NCI-H128 (cell line): ENCODE results near the gene DZIP1.
"Not testable (repeated sequence)": the region's sequence is repeated elsewhere in the genome, so short reads cannot be mapped to it uniquely, and the experiment has no call there.

Experiments used
- DNase-seq: peaks from one replicate; lab custom pipeline; 2025; ENCODE audit not compliant: unreplicated experiment; lab: John Stamatoyannopoulos, UW

Gene DZIP1

GRCh38 chr13:95604556-95604915, 40.0 kb downstream of the DZIP1 start:
- DNase-seq = no peak

- DNase-seq = no peak
Measured at GRCh38 chr13:95603887-95604555, 40.5 kb downstream of the DZIP1 start.

GRCh38 chr13:95601906-95602305, 42.6 kb downstream of the DZIP1 start:
- no peak for DNase-seq

- DNase-seq = no peak
Measured at GRCh38 chr13:95601216-95601615, 43.3 kb downstream of the DZIP1 start.

GRCh38 chr13:95596701-95597100, 47.8 kb downstream of the DZIP1 start:
- DNase-seq = no peak

GRCh38 chr13:95593462-95593861, 51.0 kb downstream of the DZIP1 start:
- no peak for DNase-seq

GRCh38 chr13:95588721-95589120, 55.8 kb downstream of the DZIP1 start:
- DNase-seq = no peak

GRCh38 chr13:95588134-95588533, 56.4 kb downstream of the DZIP1 start:
- no peak for DNase-seq

- DNase-seq = no peak
Measured at GRCh38 chr13:95585867-95586266, 58.6 kb downstream of the DZIP1 start.

- no peak for DNase-seq
Measured at GRCh38 chr13:95579303-95579702, 65.2 kb downstream of the DZIP1 start.

- DNase-seq = no peak
Measured at GRCh38 chr13:95573221-95573620, 71.3 kb downstream of the DZIP1 start.

GRCh38 chr13:95571941-95572340, 72.6 kb downstream of the DZIP1 start:
- DNase-seq = no peak

- DNase-seq = no peak
Measured at GRCh38 chr13:95570016-95570415, 74.5 kb downstream of the DZIP1 start.

- no peak for DNase-seq
Measured at GRCh38 chr13:95568131-95568530, 76.4 kb downstream of the DZIP1 start.

GRCh38 chr13:95565758-95566157, 78.7 kb downstream of the DZIP1 start:
- not testable (repeated sequence) for DNase-seq

GRCh38 chr13:95564733-95565291, 79.7 kb downstream of the DZIP1 start:
- no peak for DNase-seq

GRCh38 chr13:95564091-95564490, 80.4 kb downstream of the DZIP1 start:
- no peak for DNase-seq

- no peak for DNase-seq
Measured at GRCh38 chr13:95560387-95560786, 84.1 kb downstream of the DZIP1 start.

- DNase-seq = no peak
Measured at GRCh38 chr13:95559100-95559499, 85.4 kb downstream of the DZIP1 start.

- no peak for DNase-seq
Measured at GRCh38 chr13:95557013-95557412, 87.5 kb downstream of the DZIP1 start.

- no peak for DNase-seq
Measured at GRCh38 chr13:95553581-95554385, 90.7 kb downstream of the DZIP1 start.
